GM21529 (cell line): ENCODE measurements around the gene ADRA2B.

Experiments used
- ATAC-seq: cut with Tn5 transposase; IDR thresholded peaks from one replicate; pipeline ENCODE4 v1.9.1; 2021; ENCODE audit not compliant: unreplicated experiment

The ADRA2B gene

GRCh38 chr2:96106991-96107707 lies 9.2 kb downstream of the ADRA2B start:
- ATAC-seq: no peak

GRCh38 chr2:96105994-96106715 lies 10.2 kb downstream of the ADRA2B start:
- no peak for ATAC-seq

GRCh38 chr2:96105152-96105915 lies 11.0 kb downstream of the ADRA2B start:
- no peak for ATAC-seq

GRCh38 chr2:96104487-96104861 lies 11.9 kb downstream of the ADRA2B start:
- ATAC-seq: no peak

- no peak for ATAC-seq
Measured at GRCh38 chr2:96103761-96104486, 12.4 kb downstream of the ADRA2B start.

- ATAC-seq: no peak
Measured at GRCh38 chr2:96103187-96103601, 13.2 kb downstream of the ADRA2B start.

- no peak for ATAC-seq
Measured at GRCh38 chr2:96102596-96103186, 13.7 kb downstream of the ADRA2B start.

GRCh38 chr2:96100893-96101304 lies 15.5 kb downstream of the ADRA2B start:
- ATAC-seq: no peak

GRCh38 chr2:96099861-96100798 lies 16.2 kb downstream of the ADRA2B start:
- no peak for ATAC-seq

- no peak for ATAC-seq
Measured at GRCh38 chr2:96098900-96099590, 17.3 kb downstream of the ADRA2B start.

GRCh38 chr2:96097951-96098823 lies 18.2 kb downstream of the ADRA2B start:
- ATAC-seq: no peak

- no peak for ATAC-seq
Measured at GRCh38 chr2:96097441-96097840, 18.9 kb downstream of the ADRA2B start.

- ATAC-seq: no peak
Measured at GRCh38 chr2:96095116-96095636, 21.2 kb downstream of the ADRA2B start.

GRCh38 chr2:96093528-96093927 lies 22.8 kb downstream of the ADRA2B start:
- ATAC-seq: no peak

GRCh38 chr2:96092951-96093350 lies 23.4 kb downstream of the ADRA2B start:
- no peak for ATAC-seq

- no peak for ATAC-seq
Measured at GRCh38 chr2:96092573-96092877, 23.8 kb downstream of the ADRA2B start.

GRCh38 chr2:96091711-96092572 lies 24.4 kb downstream of the ADRA2B start:
- ATAC-seq: no peak
